ENCODE data around the gene PTPN14.

The PTPN14 gene

GRCh38 chr1:214379236-214379970 lies 172.0 kb downstream of the PTPN14 start:
- Histone ChIP-seq H3K9ac (ENCODE audit: low read depth in 1 of 2, low read length in 2 of 2) (no peak overlapping the region), H3K27ac (ENCODE audit: low read depth, low read length) (no peak overlapping the region), H3K4me3 (ENCODE audit: low read depth in 1 of 2, low read length in 2 of 2) (no peak overlapping the region), H3K9me3 (ENCODE audit: control insufficient read depth in 1 of 2, low read length in 2 of 2) (no peaks in the 10 kb centered on the region), H3K4me1 (ENCODE audit: control insufficient read depth in 1 of 2, insufficient read depth in 2 of 2, low read length in 2 of 2) (no peaks in the 10 kb centered on the region), H3K36me3 (ENCODE audit: control insufficient read depth in 1 of 2, insufficient read depth in 2 of 2, low read length in 2 of 2) (peaks cover 8 to 9% of the 10 kb centered on the region in 2 donors), H3K27me3 (ENCODE audit: control insufficient read depth in 1 of 2, insufficient read depth in 2 of 2, low read length in 2 of 2) (no peaks in the 10 kb centered on the region)

GRCh38 chr1:214378492-214378891 lies 172.9 kb downstream of the PTPN14 start:
- Histone ChIP-seq H3K27me3 (ENCODE audit: control insufficient read depth in 1 of 2, insufficient read depth in 2 of 2, low read length in 2 of 2) (no peaks in the 10 kb centered on the region), H3K4me3 (ENCODE audit: low read depth in 1 of 2, low read length in 2 of 2) (no peak overlapping the region), H3K36me3 (ENCODE audit: control insufficient read depth in 1 of 2, insufficient read depth in 2 of 2, low read length in 2 of 2) (peaks cover 8% of the 10 kb centered on the region in 2 donors), H3K9ac (ENCODE audit: low read depth in 1 of 2, low read length in 2 of 2) (no peak overlapping the region), H3K4me1 (ENCODE audit: control insufficient read depth in 1 of 2, insufficient read depth in 2 of 2, low read length in 2 of 2) (no peaks in the 10 kb centered on the region), H3K27ac (ENCODE audit: low read depth, low read length) (no peak overlapping the region), H3K9me3 (ENCODE audit: control insufficient read depth in 1 of 2, low read length in 2 of 2) (no peaks in the 10 kb centered on the region)

DNA sequence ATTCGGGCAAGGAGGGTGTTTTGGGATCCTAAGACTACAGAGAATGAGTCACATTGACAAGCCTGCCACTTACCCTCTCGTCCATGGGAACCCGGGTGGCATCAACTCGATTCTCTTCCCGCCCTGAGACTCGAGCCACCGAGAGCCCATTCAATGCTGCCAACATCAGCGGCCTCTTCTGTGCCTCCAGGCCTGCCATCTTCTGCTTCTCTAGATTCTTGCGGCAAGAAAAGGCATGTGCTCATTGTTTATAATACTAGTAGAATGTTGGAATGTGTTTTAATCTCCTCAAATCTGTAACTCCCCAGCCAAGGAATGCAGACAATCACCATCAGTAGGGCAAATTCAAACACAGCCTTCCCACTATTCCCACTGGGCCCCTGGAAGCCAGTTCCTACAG lies 173.5 kb downstream of the PTPN14 start:
- Histone ChIP-seq H3K36me3 (ENCODE audit: control insufficient read depth in 1 of 2, insufficient read depth in 2 of 2, low read length in 2 of 2) (peaks cover 2 to 3% of the 10 kb centered on the region in 2 donors), H3K4me3 (ENCODE audit: low read depth in 1 of 2, low read length in 2 of 2) (no peak overlapping the region), H3K9me3 (ENCODE audit: control insufficient read depth in 1 of 2, low read length in 2 of 2) (no peaks in the 10 kb centered on the region), H3K27ac (ENCODE audit: low read depth, low read length) (no peak overlapping the region), H3K27me3 (ENCODE audit: control insufficient read depth in 1 of 2, insufficient read depth in 2 of 2, low read length in 2 of 2) (no peaks in the 10 kb centered on the region), H3K9ac (ENCODE audit: low read depth in 1 of 2, low read length in 2 of 2) (no peak overlapping the region), H3K4me1 (ENCODE audit: control insufficient read depth in 1 of 2, insufficient read depth in 2 of 2, low read length in 2 of 2) (no peaks in the 10 kb centered on the region)

- H3K9ac ChIP-seq (ENCODE audit: low read depth in 1 of 2, low read length in 2 of 2) = no peak overlapping the region
- no peaks in the 10 kb centered on the region for H3K27me3 ChIP-seq (ENCODE audit: control insufficient read depth in 1 of 2, insufficient read depth in 2 of 2, low read length in 2 of 2)
- H3K36me3 ChIP-seq (ENCODE audit: control insufficient read depth in 1 of 2, insufficient read depth in 2 of 2, low read length in 2 of 2) = no peaks in the 10 kb centered on the region
- no peaks in the 10 kb centered on the region for H3K9me3 ChIP-seq (ENCODE audit: control insufficient read depth in 1 of 2, low read length in 2 of 2)
- no peak overlapping the region for H3K4me3 ChIP-seq (ENCODE audit: low read depth in 1 of 2, low read length in 2 of 2)
- no peaks in the 10 kb centered on the region for H3K4me1 ChIP-seq (ENCODE audit: control insufficient read depth in 1 of 2, insufficient read depth in 2 of 2, low read length in 2 of 2)
- H3K27ac ChIP-seq (ENCODE audit: low read depth, low read length) = no peak overlapping the region
Observed at GRCh38 chr1:214377485-214377884, 173.9 kb downstream of the PTPN14 start.

GRCh38 chr1:214372092-214372491 lies 179.3 kb downstream of the PTPN14 start:
- Histone ChIP-seq H3K27me3 (ENCODE audit: control insufficient read depth in 1 of 2, insufficient read depth in 2 of 2, low read length in 2 of 2) (no peaks in the 10 kb centered on the region), H3K4me3 (ENCODE audit: low read depth in 1 of 2, low read length in 2 of 2) (no peak overlapping the region), H3K9me3 (ENCODE audit: control insufficient read depth in 1 of 2, low read length in 2 of 2) (no peaks in the 10 kb centered on the region), H3K9ac (ENCODE audit: low read depth in 1 of 2, low read length in 2 of 2) (no peak overlapping the region), H3K4me1 (ENCODE audit: control insufficient read depth in 1 of 2, insufficient read depth in 2 of 2, low read length in 2 of 2) (no peaks in the 10 kb centered on the region), H3K36me3 (ENCODE audit: control insufficient read depth in 1 of 2, insufficient read depth in 2 of 2, low read length in 2 of 2) (no peaks in the 10 kb centered on the region), H3K27ac (ENCODE audit: low read depth, low read length) (no peak overlapping the region)

GRCh38 chr1:214370615-214371014 lies 180.8 kb downstream of the PTPN14 start:
- Histone ChIP-seq H3K9ac (ENCODE audit: low read depth in 1 of 2, low read length in 2 of 2) (no peak overlapping the region), H3K27me3 (ENCODE audit: control insufficient read depth in 1 of 2, insufficient read depth in 2 of 2, low read length in 2 of 2) (no peaks in the 10 kb centered on the region), H3K36me3 (ENCODE audit: control insufficient read depth in 1 of 2, insufficient read depth in 2 of 2, low read length in 2 of 2) (no peaks in the 10 kb centered on the region), H3K9me3 (ENCODE audit: control insufficient read depth in 1 of 2, low read length in 2 of 2) (no peaks in the 10 kb centered on the region), H3K4me3 (ENCODE audit: low read depth in 1 of 2, low read length in 2 of 2) (no peak overlapping the region), H3K27ac (ENCODE audit: low read depth, low read length) (no peak overlapping the region), H3K4me1 (ENCODE audit: control insufficient read depth in 1 of 2, insufficient read depth in 2 of 2, low read length in 2 of 2) (no peaks in the 10 kb centered on the region)

- H3K36me3 ChIP-seq (ENCODE audit: control insufficient read depth in 1 of 2, insufficient read depth in 2 of 2, low read length in 2 of 2) = no peaks in the 10 kb centered on the region
- no peak overlapping the region for H3K27ac ChIP-seq (ENCODE audit: low read depth, low read length)
- H3K4me3 ChIP-seq (ENCODE audit: low read depth in 1 of 2, low read length in 2 of 2) = no peak overlapping the region
- H3K27me3 ChIP-seq (ENCODE audit: control insufficient read depth in 1 of 2, insufficient read depth in 2 of 2, low read length in 2 of 2) = no peaks in the 10 kb centered on the region
- H3K4me1 ChIP-seq (ENCODE audit: control insufficient read depth in 1 of 2, insufficient read depth in 2 of 2, low read length in 2 of 2) = peaks cover 0 to 3% of the 10 kb centered on the region in 2 donors
- H3K9ac ChIP-seq (ENCODE audit: low read depth in 1 of 2, low read length in 2 of 2) = no peak overlapping the region
- H3K9me3 ChIP-seq (ENCODE audit: control insufficient read depth in 1 of 2, low read length in 2 of 2) = no peaks in the 10 kb centered on the region
Observed at GRCh38 chr1:214369364-214369763, 182.0 kb downstream of the PTPN14 start.

GRCh38 chr1:214367841-214368240 lies 183.6 kb downstream of the PTPN14 start:
- Histone ChIP-seq H3K27me3 (ENCODE audit: control insufficient read depth in 1 of 2, insufficient read depth in 2 of 2, low read length in 2 of 2) (no peaks in the 10 kb centered on the region), H3K9ac (ENCODE audit: low read depth in 1 of 2, low read length in 2 of 2) (no peak overlapping the region), H3K36me3 (ENCODE audit: control insufficient read depth in 1 of 2, insufficient read depth in 2 of 2, low read length in 2 of 2) (no peaks in the 10 kb centered on the region), H3K9me3 (ENCODE audit: control insufficient read depth in 1 of 2, low read length in 2 of 2) (no peaks in the 10 kb centered on the region), H3K4me1 (ENCODE audit: control insufficient read depth in 1 of 2, insufficient read depth in 2 of 2, low read length in 2 of 2) (peaks cover 5 to 8% of the 10 kb centered on the region in 2 donors), H3K4me3 (ENCODE audit: low read depth in 1 of 2, low read length in 2 of 2) (no peak overlapping the region), H3K27ac (ENCODE audit: low read depth, low read length) (no peak overlapping the region)

DNA sequence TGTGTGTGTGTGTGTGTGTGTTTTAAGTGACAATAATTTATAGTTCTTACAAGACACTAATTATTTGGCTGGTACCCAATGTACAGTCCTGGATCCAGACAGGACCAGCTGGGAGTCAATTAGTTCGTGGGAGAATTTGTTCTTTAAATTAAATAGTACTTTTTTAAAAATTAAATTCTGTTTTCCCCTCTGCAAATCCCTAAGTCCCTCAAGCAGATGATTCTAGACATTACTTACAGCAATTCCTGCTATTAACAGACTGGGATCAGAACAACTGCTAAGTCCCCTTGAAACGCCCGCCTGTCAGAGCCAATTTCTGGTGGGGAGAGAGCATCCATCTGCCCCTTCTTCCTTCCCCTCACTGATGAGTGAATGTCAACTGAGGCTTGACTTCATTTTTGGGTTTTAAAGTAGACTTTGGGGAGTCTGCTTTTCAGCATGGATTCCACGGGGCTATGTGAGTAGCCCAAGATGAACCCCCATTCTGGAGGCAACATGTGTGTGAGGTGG lies 186.6 kb downstream of the PTPN14 start:
- peaks cover 5 to 8% of the 10 kb centered on the region in 2 donors for H3K4me1 ChIP-seq (ENCODE audit: control insufficient read depth in 1 of 2, insufficient read depth in 2 of 2, low read length in 2 of 2)
- no peak overlapping the region for H3K9ac ChIP-seq (ENCODE audit: low read depth in 1 of 2, low read length in 2 of 2)
- no peak overlapping the region for H3K27ac ChIP-seq (ENCODE audit: low read depth, low read length)
- no peak overlapping the region for H3K4me3 ChIP-seq (ENCODE audit: low read depth in 1 of 2, low read length in 2 of 2)
- no peaks in the 10 kb centered on the region for H3K9me3 ChIP-seq (ENCODE audit: control insufficient read depth in 1 of 2, low read length in 2 of 2)
- no peaks in the 10 kb centered on the region for H3K27me3 ChIP-seq (ENCODE audit: control insufficient read depth in 1 of 2, insufficient read depth in 2 of 2, low read length in 2 of 2)
- H3K36me3 ChIP-seq (ENCODE audit: control insufficient read depth in 1 of 2, insufficient read depth in 2 of 2, low read length in 2 of 2) = peaks cover 0 to 5% of the 10 kb centered on the region in 2 donors

DNA sequence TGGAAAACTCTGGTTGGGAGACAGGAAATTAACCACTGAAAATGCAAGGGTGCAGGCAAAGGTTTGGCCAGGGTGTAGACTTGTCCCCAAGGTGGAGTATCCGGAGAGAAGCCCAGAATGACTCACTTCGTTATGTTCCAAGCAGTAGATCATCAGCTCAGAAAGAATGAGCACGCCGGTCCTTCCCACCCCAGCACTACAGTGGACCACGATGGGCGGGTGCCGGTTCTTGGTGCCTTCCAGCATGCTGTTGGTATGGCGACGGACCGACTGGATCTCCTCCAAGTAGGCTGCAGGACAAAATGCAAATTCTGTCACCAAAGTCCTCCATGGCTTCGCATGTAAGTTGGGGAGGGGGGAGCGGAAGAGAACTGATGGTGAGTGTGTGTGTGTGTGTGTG lies 187.0 kb downstream of the PTPN14 start:
- Histone ChIP-seq H3K27ac (ENCODE audit: low read depth, low read length) (no peak overlapping the region), H3K9ac (ENCODE audit: low read depth in 1 of 2, low read length in 2 of 2) (no peak overlapping the region), H3K36me3 (ENCODE audit: control insufficient read depth in 1 of 2, insufficient read depth in 2 of 2, low read length in 2 of 2) (peaks cover 0 to 5% of the 10 kb centered on the region in 2 donors), H3K27me3 (ENCODE audit: control insufficient read depth in 1 of 2, insufficient read depth in 2 of 2, low read length in 2 of 2) (no peaks in the 10 kb centered on the region), H3K4me1 (ENCODE audit: control insufficient read depth in 1 of 2, insufficient read depth in 2 of 2, low read length in 2 of 2) (peaks cover 5 to 8% of the 10 kb centered on the region in 2 donors), H3K9me3 (ENCODE audit: control insufficient read depth in 1 of 2, low read length in 2 of 2) (no peaks in the 10 kb centered on the region), H3K4me3 (ENCODE audit: low read depth in 1 of 2, low read length in 2 of 2) (no peak overlapping the region)
